GM23248 (cell line): ENCODE measurements around the gene DSEL. TPM values are rescaled to one million over a fixed set of nuclear protein-coding genes. Genes with fewer than 3 reads are reported as not detected.

Source experiments
- DNase-seq: peaks from one replicate; pipeline ENCODE4 v3.0.0-alpha.2; 2015
- H2AFZ ChIP-seq: fragments of 200-600 bp; sonication (generic); 2 replicates; pipeline ENCODE4 v1.6.1; 2016; ENCODE audit warnings: antibody characterized with exemption
- H3F3A ChIP-seq: fragments of 200-600 bp; sonication (generic); 2 replicates; pipeline ENCODE4 v1.6.1; 2016; ENCODE audit warnings: mild to moderate bottlenecking, antibody characterized with exemption, mixed run types; ENCODE audit not compliant: insufficient read depth
- H3K27ac ChIP-seq: fragments of 200-600 bp; sonication (generic); 2 replicates; pipeline ENCODE4 v1.5.1; 2016; ENCODE audit warnings: mild to moderate bottlenecking
- H3K27me3 ChIP-seq: fragments of 200-600 bp; sonication (generic); replicated peaks from 2 replicates; pipeline ENCODE4 v1.6.1; 2016; ENCODE audit warnings: mild to moderate bottlenecking; ENCODE audit not compliant: insufficient read depth
- H3K36me3 ChIP-seq: fragments of 200-600 bp; sonication (generic); 2 replicates; pipeline ENCODE4 v1.6.1; 2016; ENCODE audit warnings: low read depth, mild to moderate bottlenecking
- H3K4me1 ChIP-seq: fragments of 200-600 bp; sonication (generic); 2 replicates; pipeline ENCODE4 v1.6.1; 2016; ENCODE audit warnings: mild to moderate bottlenecking; ENCODE audit not compliant: insufficient read depth
- H3K4me2 ChIP-seq: fragments of 200-600 bp; sonication (generic); one replicate; pipeline ENCODE4 v1.6.1; 2016; ENCODE audit warnings: mild to moderate bottlenecking; ENCODE audit not compliant: unreplicated experiment
- H3K4me3 ChIP-seq: fragments of 200-600 bp; sonication (generic); 2 replicates; pipeline ENCODE4 v1.5.1; 2016; ENCODE audit warnings: mild to moderate bottlenecking
- H3K79me2 ChIP-seq: fragments of 200-600 bp; sonication (generic); 2 replicates; pipeline ENCODE4 v1.6.1; 2016; ENCODE audit warnings: mild to moderate bottlenecking; ENCODE audit not compliant: insufficient read depth
- H3K9ac ChIP-seq: fragments of 200-600 bp; sonication (generic); 2 replicates; pipeline ENCODE4 v1.6.1; 2016; ENCODE audit warnings: mild to moderate bottlenecking
- H3K9me2 ChIP-seq: fragments of 200-600 bp; sonication (generic); 2 replicates; pipeline ENCODE4 v1.6.1; 2016; ENCODE audit warnings: mixed run types, mild to moderate bottlenecking, moderate library complexity; ENCODE audit not compliant: insufficient read depth
- H3K9me3 ChIP-seq: fragments of 200-600 bp; sonication (generic); one replicate; pipeline ENCODE4 v1.6.1; 2017; ENCODE audit warnings: low read depth
- H4K20me1 ChIP-seq: fragments of 200-600 bp; sonication (generic); 2 replicates; pipeline ENCODE4 v1.6.0; 2016; ENCODE audit not compliant: insufficient read depth
- EZH2 ChIP-seq: fragments of 200-600 bp; sonication (generic); IDR thresholded peaks from 2 replicates; pipeline ENCODE4 v1.6.1; 2018; ENCODE audit warnings: antibody characterized with exemption, mild to moderate bottlenecking; ENCODE audit not compliant: insufficient read depth, poor library complexity, severe bottlenecking
- EZH2phosphoT487 ChIP-seq: fragments of 200-600 bp; sonication (generic); IDR thresholded peaks from 2 replicates; pipeline ENCODE4 v1.6.1; 2018; ENCODE audit warnings: antibody characterized with exemption, moderate library complexity, mild to moderate bottlenecking, low read depth; ENCODE audit not compliant: insufficient read depth
- WGBS, 2 experiments: methylation state at CpG; one replicate each; pipeline ENCODE4 v1.1.6; 2015 to 2017; ENCODE audit warnings: low lambda C conversion rate in 2 of 2, low coverage in 1 of 2; ENCODE audit errors: missing lambda C conversion rate in 2 of 2; 5-methylcytosine and 5-hydroxymethylcytosine counted together
- in situ Hi-C: fragments of 300-500 bp; cut with MboI; formaldehyde crosslinking; loops from 2 replicates; pipeline ENCODE4 v1.15.0; 2020
- polyA plus RNA-seq: library from polyadenylated mRNA; unstranded; fragments of >200 nt; fragmentation: Nextera tagmentation; extraction: Ambion mirVana; gene quantifications from 2 replicates; pipeline ENCODE4 v1.2.1, GENCODE V29; 2016
- total RNA-seq: library from RNA; depleted of rRNA; stranded (reverse); fragments of >200 nt; shearing (Covaris generic); gene quantifications from 2 replicates; pipeline ENCODE4 v1.2.3, GENCODE V29; 2014

The DSEL gene
- total and polyA plus RNA-seq, 2 experiments from 2014 or later: 36.8 to 132 TPM

- no peaks in the 10 kb centered on the region for H3K9me3 ChIP-seq
- H3K9ac ChIP-seq: no peak overlapping the region
- H3K9me2 ChIP-seq: 0 out of 2 replicates have a peak, but pooled peaks cover 8% of the 10 kb centered on the region
- H4K20me1 ChIP-seq: no peaks in the 10 kb centered on the region
- H3K4me1 ChIP-seq: no peaks in the 10 kb centered on the region
- H3K4me2 ChIP-seq: no peak overlapping the region
- no peak overlapping the region for H3K27ac ChIP-seq
- in situ Hi-C loops: no loop called here
- H3K79me2 ChIP-seq: no peaks in the 10 kb centered on the region
- H3K36me3 ChIP-seq: peaks cover 6% of the 10 kb centered on the region; the same call in 1 of the 2 replicates
- H3K4me3 ChIP-seq: no peak overlapping the region
- no peak for DNase-seq
- 67 to 100% methylated on average over 1 of the region's 1 CpG for WGBS, 2 experiments
- H2AFZ ChIP-seq: no peak overlapping the region
- no peaks in the 10 kb centered on the region for H3K27me3 ChIP-seq
- TF ChIP-seq EZH2phosphoT487 (no peak), EZH2 (no peak)
- H3F3A ChIP-seq: no peaks in the 10 kb centered on the region
Measured at GRCh38 chr18:67464499-67464898, 52.0 kb downstream of the DSEL start.

- 97 to 98% methylated on average over 2 of the region's 2 CpGs for WGBS, 2 experiments
- H2AFZ ChIP-seq: no peak overlapping the region
- no peaks in the 10 kb centered on the region for H4K20me1 ChIP-seq
- no peak overlapping the region for H3K4me2 ChIP-seq
- H3K4me1 ChIP-seq: no peaks in the 10 kb centered on the region
- no peaks in the 10 kb centered on the region for H3K79me2 ChIP-seq
- H3K27me3 ChIP-seq: no peaks in the 10 kb centered on the region
- no peak overlapping the region for H3K9ac ChIP-seq
- DNase-seq: no peak
- 0 out of 2 replicates have a peak, but pooled peaks cover 8% of the 10 kb centered on the region for H3K9me2 ChIP-seq
- no peak for TF ChIP-seq EZH2
- TF ChIP-seq EZH2phosphoT487: no peak
- no peak overlapping the region for H3K27ac ChIP-seq
- in situ Hi-C loops: no loop called here
- H3F3A ChIP-seq: no peaks in the 10 kb centered on the region
- H3K4me3 ChIP-seq: no peak overlapping the region
- H3K36me3 ChIP-seq: peaks cover 6% of the 10 kb centered on the region; the same call in 1 of the 2 replicates
- H3K9me3 ChIP-seq: no peaks in the 10 kb centered on the region
Measured at GRCh38 chr18:67463829-67464228, 52.7 kb downstream of the DSEL start.

- no peak for TF ChIP-seq EZH2
- TF ChIP-seq EZH2phosphoT487: no peak
- H4K20me1 ChIP-seq: no peaks in the 10 kb centered on the region
- H3K9ac ChIP-seq: no peak overlapping the region
- peak; percentile 6 for DNase-seq
- H3K27me3 ChIP-seq: no peaks in the 10 kb centered on the region
- 79 to 93% methylated on average over 3 of the region's 3 CpGs for WGBS, 2 experiments
- no peaks in the 10 kb centered on the region for H3K79me2 ChIP-seq
- no peaks in the 10 kb centered on the region for H3K4me1 ChIP-seq
- H3K9me3 ChIP-seq: no peaks in the 10 kb centered on the region
- H3F3A ChIP-seq: no peaks in the 10 kb centered on the region
- H3K4me3 ChIP-seq: no peak overlapping the region
- H3K27ac ChIP-seq: no peak overlapping the region
- no peak overlapping the region for H3K4me2 ChIP-seq
- in situ Hi-C loops: no loop called here
- H3K9me2 ChIP-seq: 0 out of 2 replicates have a peak, but pooled peaks cover 5% of the 10 kb centered on the region
- no peak overlapping the region for H2AFZ ChIP-seq
- no peaks in the 10 kb centered on the region for H3K36me3 ChIP-seq
Measured at GRCh38 chr18:67456711-67457110, 59.8 kb downstream of the DSEL start.
